Activated naive CD8-positive, alpha-beta T cell (primary cell): ENCODE measurements around the gene HSPD1.
"Not testable (repeated sequence)": the region's sequence is repeated elsewhere in the genome, so short reads cannot be mapped to it uniquely, and the experiment has no call there.

Source experiments
- H3K27ac Mint-ChIP-seq: one replicate; pipeline ENCODE4 v1.8.0; 2021; ENCODE audit warnings: mixed read lengths
- H3K27me3 Mint-ChIP-seq: one replicate; pipeline ENCODE4 v1.8.0; 2021; ENCODE audit warnings: mixed read lengths
- H3K36me3 Mint-ChIP-seq: one replicate; pipeline ENCODE4 v1.8.0; 2021; ENCODE audit warnings: mixed read lengths
- H3K4me1 Mint-ChIP-seq: one replicate; pipeline ENCODE4 v1.8.0; 2021; ENCODE audit warnings: low read depth, mixed read lengths
- H3K4me3 Mint-ChIP-seq: one replicate; pipeline ENCODE4 v1.8.0; 2021; ENCODE audit warnings: mild to moderate bottlenecking, mixed read lengths
- H3K9me3 Mint-ChIP-seq: one replicate; pipeline ENCODE4 v1.8.0; 2021; ENCODE audit warnings: low read depth, mixed read lengths

HSPD1 gene

DNA sequence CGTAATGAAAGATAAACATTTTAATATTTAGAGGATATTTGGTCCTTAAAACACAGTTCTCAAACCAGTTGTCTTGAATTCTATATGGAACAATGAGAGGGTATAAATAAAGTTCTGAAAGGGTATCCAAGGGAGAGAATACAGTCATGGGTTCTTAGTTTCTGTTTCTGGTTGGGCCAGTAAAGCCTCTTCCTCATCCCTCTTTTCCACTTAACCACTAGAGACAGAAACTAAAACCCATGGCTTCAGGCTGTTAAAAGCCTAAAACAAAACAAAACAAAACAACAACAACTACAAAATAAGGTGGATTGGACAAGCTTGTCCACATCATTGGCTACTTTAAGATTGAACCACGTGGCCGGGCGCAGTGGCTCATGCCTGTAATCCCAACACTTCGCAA is 27.5 kb downstream of the HSPD1 start:
- Mint-ChIP-seq H3K27me3 (no peaks in the 10 kb centered on the region), H3K36me3 (peaks cover 6% of the 10 kb centered on the region), H3K4me3 (no peak overlapping the region), H3K9me3 (no peaks in the 10 kb centered on the region), H3K27ac (no peak overlapping the region), H3K4me1 (peaks cover 3% of the 10 kb centered on the region)

DNA sequence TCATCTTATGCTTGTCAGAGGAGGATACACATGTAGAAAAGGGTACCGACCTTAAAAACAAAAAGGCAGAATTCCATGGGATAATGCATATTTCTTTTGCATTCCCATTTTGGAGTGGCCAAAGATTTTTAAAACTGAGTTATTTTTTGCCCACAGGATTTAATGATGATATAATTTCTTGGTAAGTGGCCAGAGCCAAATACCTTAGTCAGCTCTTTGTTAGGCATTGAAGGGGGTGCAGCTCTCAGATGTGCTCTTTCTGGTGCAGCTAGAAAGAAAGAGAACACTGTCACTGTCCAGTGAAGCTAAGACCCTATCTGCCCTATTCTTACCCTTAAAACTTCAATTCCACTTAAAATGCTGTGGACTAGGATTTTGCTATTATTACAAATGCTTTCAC is 35.5 kb downstream of the HSPD1 start:
- Mint-ChIP-seq H3K9me3 (no peaks in the 10 kb centered on the region), H3K4me3 (no peak overlapping the region), H3K27ac (peak overlapping the region; percentile 22), H3K36me3 (peaks cover 3% of the 10 kb centered on the region), H3K27me3 (no peaks in the 10 kb centered on the region), H3K4me1 (peaks cover 16% of the 10 kb centered on the region)

DNA sequence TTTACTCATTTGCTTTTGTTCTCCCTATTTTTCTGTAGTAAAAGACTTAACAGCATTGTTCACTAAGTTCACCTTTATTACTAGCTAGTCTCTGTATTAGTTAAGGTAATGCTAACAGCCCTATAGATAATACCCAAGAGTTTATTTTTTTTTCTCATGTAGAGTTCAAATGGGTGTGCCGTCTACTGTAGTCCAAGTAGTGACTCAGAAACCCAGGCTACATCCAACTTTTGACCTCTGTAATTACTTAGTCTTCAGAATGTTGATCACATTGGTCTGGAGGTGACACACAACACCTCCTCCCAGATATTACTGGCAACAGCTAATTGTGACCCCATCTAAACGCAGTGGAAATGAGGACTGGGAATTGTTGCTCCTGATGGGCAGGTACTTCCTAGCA is 38.6 kb downstream of the HSPD1 start:
- Mint-ChIP-seq H3K27me3 (no peaks in the 10 kb centered on the region), H3K9me3 (no peaks in the 10 kb centered on the region), H3K36me3 (peaks cover 2% of the 10 kb centered on the region), H3K27ac (no peak overlapping the region), H3K4me3 (no peak overlapping the region), H3K4me1 (peaks cover 31% of the 10 kb centered on the region)

DNA sequence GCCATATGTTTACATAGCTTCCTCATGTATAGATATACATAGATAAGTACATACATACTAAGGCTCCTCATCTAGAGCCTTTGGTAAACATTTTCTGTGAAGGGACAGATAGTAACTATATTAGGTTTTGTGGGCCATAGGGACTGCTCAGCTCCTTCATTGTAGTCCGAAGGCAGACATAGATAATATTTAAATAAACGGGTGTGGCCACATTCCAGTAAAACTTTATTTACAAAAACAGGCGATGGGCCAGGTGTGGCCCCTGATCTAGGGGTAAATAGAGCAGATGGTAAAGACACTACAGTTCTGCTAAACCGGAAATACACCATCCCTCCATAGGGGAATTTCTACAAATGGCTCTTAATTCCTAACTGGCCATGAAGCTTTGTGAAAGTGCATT is 39.0 kb downstream of the HSPD1 start:
- Mint-ChIP-seq H3K4me1 (peaks cover 33% of the 10 kb centered on the region), H3K27ac (no peak overlapping the region), H3K27me3 (no peaks in the 10 kb centered on the region), H3K9me3 (no peaks in the 10 kb centered on the region), H3K36me3 (peaks cover 2% of the 10 kb centered on the region), H3K4me3 (no peak overlapping the region)

DNA sequence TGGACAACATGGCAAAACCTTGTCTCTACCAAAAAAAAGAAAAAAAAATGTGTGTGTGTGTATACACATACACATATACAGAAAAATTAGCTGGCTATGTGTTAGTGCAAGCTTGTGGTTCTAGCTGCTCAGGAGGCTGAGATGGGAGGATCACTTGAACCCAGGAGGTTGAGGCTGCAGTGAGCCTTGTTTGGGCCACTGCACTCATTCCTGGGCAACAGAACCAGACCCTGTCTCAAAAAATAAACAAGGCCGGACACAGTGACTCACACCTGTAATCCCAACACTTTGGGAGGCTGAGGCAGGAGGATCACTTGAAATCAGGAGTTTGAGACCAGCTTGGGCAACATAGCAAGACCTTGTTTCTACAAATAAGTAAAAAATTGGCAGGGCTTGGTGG is 44.2 kb downstream of the HSPD1 start:
- no peaks in the 10 kb centered on the region for H3K9me3 Mint-ChIP-seq

DNA sequence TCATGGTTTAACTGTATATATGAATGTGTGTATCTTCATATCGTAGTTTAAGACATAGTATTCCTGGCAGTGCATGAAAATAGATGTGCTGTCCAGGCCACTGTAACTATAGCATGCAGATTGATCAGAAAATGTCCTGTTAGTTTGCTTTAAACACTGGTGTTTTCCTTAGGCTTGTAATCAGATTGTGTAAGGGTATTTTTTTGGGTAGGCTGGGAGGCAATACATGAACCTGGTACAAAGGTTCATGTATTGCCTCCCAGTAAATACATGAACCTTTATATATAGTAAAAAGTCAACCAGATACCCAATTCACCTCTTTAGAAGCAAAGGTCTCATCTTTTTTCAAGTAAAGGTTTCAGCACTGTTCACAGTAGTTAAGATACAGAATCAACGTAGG is 44.7 kb downstream of the HSPD1 start:
- no peaks in the 10 kb centered on the region for H3K27me3 Mint-ChIP-seq

More for the DNA sequence above, 44.2 kb downstream of the HSPD1 start:
- Mint-ChIP-seq H3K27me3 (no peaks in the 10 kb centered on the region), H3K4me1 (peaks cover 58% of the 10 kb centered on the region), H3K36me3 (peaks cover 4% of the 10 kb centered on the region), H3K4me3 (peak overlapping the region; percentile 70), H3K27ac (peak overlapping the region; percentile 73)

DNA sequence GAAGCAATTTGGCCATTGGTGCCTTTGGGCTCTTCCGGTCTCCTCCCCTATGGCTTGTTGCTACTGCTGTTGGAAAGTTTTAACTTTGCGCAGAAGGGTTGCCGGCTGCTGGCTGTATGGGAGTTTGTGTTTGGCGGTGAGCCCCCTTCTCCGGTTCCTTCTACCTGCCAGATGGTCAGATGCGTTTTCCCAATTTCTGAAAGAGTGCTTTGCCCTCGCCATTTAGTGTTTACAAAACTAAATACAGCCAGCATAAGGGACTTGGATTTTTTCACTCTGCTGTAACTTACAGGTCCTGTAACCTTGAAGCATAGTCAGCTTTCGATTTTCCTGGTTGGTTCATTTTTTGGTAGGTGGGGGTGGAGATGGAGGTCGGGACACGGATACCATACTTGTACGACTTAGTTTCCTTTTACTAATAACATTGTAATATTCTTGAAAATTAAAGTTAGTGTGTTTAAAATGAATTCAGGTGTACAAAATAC is 45.7 kb downstream of the HSPD1 start:
- H3K27ac Mint-ChIP-seq = peak overlapping the region; percentile 100
- H3K9me3 Mint-ChIP-seq = no peaks in the 10 kb centered on the region
- no peaks in the 10 kb centered on the region for H3K27me3 Mint-ChIP-seq
- peak overlapping the region; percentile 98 for H3K4me3 Mint-ChIP-seq
- H3K4me1 Mint-ChIP-seq = peaks cover 49% of the 10 kb centered on the region
- peaks cover 4% of the 10 kb centered on the region for H3K36me3 Mint-ChIP-seq

More for the DNA sequence above, 44.7 kb downstream of the HSPD1 start:
- peak overlapping the region; percentile 100 for H3K27ac Mint-ChIP-seq
- peaks cover 4% of the 10 kb centered on the region for H3K36me3 Mint-ChIP-seq
- no peaks in the 10 kb centered on the region for H3K9me3 Mint-ChIP-seq
- peak overlapping the region; percentile 98 for H3K4me3 Mint-ChIP-seq
- peaks cover 58% of the 10 kb centered on the region for H3K4me1 Mint-ChIP-seq

DNA sequence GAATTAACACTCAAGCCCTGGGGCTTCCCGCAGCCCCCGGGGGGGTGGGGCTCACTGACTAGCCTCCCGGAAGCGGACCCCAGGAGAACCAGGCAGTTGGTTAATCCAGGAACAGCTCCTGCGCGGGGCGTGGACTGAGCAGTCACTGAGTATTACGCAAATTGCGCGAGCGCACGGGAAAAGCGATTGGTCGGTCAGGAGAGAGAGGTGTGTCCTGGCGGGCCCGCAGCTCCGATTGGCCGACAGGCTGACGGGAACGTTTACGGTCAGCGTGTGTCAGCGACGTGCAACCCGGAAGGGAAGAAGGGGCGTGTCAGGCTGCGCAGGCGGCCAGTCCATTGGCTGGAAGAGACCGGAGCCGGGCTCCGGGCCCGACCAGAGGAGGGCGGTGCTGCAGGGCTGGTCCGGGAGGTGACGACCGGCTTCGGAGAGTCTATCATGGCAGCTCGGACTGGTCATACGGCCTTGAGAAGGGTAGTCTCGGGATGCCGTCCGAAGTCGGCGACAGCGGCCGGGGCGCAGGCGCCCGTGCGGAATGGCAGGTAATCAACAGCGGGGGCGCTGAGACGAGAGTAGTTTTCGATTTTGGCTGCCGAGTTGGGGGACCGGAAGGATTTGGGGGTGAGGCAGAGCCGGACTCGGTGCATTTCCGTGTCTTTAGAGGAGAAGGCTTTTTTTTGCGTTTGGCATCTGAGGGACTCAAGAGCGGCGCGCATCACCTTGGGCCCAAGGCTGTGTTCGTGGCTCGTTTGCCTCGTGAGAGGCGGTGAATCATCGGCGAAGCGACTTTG is 46.3 kb downstream of the HSPD1 start, which contains the start of gene COQ10B:
Gene COQ10B, plus strand, starts transcription at position 430 of the 791 bp plus-strand sequence. Its CDS starts 9 bp downstream, at position 439.
- Mint-ChIP-seq H3K9me3 (no peaks in the 10 kb centered on the region), H3K27ac (peak within 1 kb of the TSS; percentile 100), H3K4me3 (peak within 1 kb of the TSS; percentile 98), H3K36me3 (peaks cover 3% of the 10 kb centered on the region), H3K4me1 (peaks cover 45% of the 10 kb centered on the region), H3K27me3 (no peaks in the 10 kb centered on the region)

DNA sequence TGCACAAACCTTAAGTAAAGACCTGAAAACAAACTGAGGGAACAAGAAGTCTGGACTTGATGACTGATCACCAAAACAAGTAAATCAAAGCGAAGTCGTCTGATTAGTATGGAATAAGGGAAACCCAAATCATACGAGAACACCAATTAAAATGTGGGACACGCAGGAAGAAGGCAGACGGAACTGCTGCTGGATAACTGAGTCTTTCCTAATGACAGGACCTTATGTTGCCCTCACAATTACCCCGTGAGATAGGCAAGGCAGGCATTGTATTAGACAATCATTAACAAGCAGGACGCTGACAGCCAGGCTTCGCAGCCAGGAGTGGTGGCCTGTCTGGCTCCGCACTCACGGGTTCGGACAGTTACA is 46.9 kb downstream of the HSPD1 start:
- peaks cover 2% of the 10 kb centered on the region for H3K36me3 Mint-ChIP-seq
- H3K27me3 Mint-ChIP-seq = no peaks in the 10 kb centered on the region
- peak overlapping the region; percentile 98 for H3K4me3 Mint-ChIP-seq
- H3K4me1 Mint-ChIP-seq = peaks cover 40% of the 10 kb centered on the region
- peak overlapping the region; percentile 100 for H3K27ac Mint-ChIP-seq
- H3K9me3 Mint-ChIP-seq = no peaks in the 10 kb centered on the region

DNA sequence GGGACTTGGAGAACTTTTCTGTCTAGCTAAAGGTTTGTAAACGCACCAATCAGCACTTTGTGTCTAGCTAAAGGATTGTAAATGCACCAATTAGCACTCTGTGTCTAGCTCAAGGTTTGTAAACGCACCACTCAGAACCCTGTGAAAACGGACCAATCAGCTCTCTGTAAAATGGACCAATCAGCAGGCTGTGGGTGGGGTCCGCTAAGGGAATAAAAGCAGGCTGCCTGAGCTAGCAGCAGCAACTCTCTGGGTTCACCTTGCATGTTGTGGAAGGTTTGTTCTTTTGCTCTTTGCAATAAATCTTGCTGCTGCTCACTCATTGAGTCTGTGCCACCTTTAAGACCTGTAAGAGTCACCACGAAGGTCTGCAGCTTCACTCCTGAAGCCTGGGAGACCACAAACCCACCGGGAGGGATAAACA is 48.7 kb downstream of the HSPD1 start:
- H3K27ac Mint-ChIP-seq, H3K36me3 Mint-ChIP-seq, H3K27me3 Mint-ChIP-seq, H3K9me3 Mint-ChIP-seq: not testable (repeated sequence)
- Mint-ChIP-seq H3K4me3 (peak overlapping the region; percentile 44), H3K4me1 (peaks cover 30% of the 10 kb centered on the region)

DNA sequence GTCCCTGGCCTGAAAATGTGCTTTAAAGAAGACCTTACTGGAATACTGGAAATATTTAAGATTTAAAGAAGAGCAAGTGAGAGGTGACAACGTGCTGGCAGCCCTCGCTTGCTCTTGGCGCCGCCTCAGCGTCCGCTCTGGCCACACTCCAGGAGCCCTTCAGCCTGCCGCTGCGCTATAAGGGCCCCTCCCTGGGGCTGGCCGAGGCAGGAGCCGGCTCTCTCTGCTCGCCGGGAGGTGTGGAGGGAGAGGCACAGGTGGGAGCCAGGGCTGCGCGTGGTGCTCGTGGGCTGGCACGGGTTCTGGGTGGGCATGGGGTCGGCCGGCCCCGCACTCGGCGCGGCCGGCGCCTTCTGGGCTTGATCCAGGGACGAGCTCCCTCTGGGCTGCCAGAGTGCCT is 49.2 kb downstream of the HSPD1 start:
- Mint-ChIP-seq H3K4me3 (no peak overlapping the region), H3K9me3 (no peaks in the 10 kb centered on the region), H3K36me3 (peaks cover 2% of the 10 kb centered on the region), H3K27ac (no peak overlapping the region), H3K27me3 (no peaks in the 10 kb centered on the region), H3K4me1 (peaks cover 26% of the 10 kb centered on the region)

DNA sequence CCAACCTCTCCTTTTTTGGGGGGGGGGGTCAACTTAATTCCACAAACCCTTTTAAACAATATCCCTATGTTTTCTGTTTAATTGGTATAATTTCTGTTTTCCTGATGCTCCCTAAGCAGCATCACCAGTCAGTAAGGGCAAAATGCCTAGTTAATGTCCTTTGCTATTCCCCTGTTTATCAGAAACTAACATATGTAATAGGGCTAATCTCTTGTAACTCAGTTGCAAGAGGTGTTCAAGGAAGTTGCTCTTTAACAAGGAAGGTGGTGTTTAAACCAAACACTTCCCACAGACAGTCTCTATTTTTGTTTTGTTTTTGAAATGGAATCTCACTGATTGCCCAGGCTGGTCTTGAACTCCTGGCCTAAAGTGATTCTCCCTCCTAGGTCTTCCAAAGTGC is 52.8 kb downstream of the HSPD1 start:
- no peaks in the 10 kb centered on the region for H3K9me3 Mint-ChIP-seq
- H3K4me1 Mint-ChIP-seq = peaks cover 4% of the 10 kb centered on the region
- H3K27me3 Mint-ChIP-seq = no peaks in the 10 kb centered on the region
- no peak overlapping the region for H3K4me3 Mint-ChIP-seq
- H3K36me3 Mint-ChIP-seq = no peaks in the 10 kb centered on the region
- no peak overlapping the region for H3K27ac Mint-ChIP-seq

DNA sequence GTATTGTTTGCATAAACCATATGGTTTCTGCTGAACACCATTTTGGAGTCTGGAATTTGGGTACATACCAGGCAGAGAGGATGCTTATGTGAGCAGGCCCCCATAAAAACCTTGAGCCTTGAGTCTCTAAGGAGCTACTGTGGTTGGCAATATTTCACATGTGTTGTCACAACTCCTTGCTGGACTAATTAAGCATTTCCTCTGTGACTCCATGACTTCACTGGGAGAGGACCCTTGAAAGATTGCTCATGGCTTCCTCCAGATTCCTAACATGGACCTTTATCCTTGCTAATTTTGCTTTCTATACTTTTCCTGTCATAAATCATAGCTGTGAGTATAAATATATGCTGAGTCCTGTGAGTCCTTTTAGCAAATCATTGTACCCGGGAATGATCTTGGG is 53.9 kb downstream of the HSPD1 start:
- no peak overlapping the region for H3K4me3 Mint-ChIP-seq
- no peak overlapping the region for H3K27ac Mint-ChIP-seq
- no peaks in the 10 kb centered on the region for H3K9me3 Mint-ChIP-seq
- H3K27me3 Mint-ChIP-seq = no peaks in the 10 kb centered on the region
- H3K36me3 Mint-ChIP-seq = no peaks in the 10 kb centered on the region
- H3K4me1 Mint-ChIP-seq = no peaks in the 10 kb centered on the region

DNA sequence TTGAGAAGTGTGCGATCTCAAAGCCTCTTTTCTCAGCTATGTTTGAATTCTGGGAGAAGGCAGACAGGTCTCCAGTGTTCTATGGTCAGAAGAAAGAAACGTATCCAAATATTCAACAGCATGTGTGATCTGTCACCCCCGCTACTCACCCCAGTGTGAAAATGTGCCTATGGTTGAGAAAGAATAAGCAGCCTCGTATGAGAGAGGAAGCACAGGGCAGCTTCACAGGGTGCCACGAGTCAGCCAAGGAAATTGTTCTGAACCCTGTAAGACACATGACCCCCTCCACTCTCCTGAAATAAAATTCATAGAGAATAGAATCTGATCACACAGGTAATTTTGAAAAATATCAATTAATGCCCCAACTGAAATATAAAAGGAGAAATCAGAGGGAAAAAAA is 56.8 kb downstream of the HSPD1 start:
- no peaks in the 10 kb centered on the region for H3K27me3 Mint-ChIP-seq
- H3K9me3 Mint-ChIP-seq = no peaks in the 10 kb centered on the region
- H3K27ac Mint-ChIP-seq = no peak overlapping the region
- H3K36me3 Mint-ChIP-seq = no peaks in the 10 kb centered on the region
- H3K4me1 Mint-ChIP-seq = no peaks in the 10 kb centered on the region
- H3K4me3 Mint-ChIP-seq = no peak overlapping the region

DNA sequence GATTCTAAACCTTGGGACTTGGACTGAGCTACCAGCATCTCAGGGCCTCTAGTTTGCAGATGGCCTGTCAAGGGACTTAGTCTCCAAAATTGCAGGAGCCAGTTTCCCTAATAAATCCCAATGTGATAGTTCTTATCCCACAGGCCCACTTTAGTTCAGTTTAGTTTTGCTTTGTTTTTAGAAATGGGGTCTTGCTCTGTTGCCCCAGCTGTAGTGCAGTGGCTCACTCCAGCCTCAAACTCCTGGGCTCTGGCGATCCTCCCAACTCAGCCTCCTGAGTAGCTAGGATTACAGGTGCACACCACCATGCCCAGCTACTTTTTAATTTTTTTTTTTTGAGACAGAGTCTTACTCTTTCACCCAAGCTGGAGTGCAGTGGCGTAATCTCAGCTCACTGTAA is 62.3 kb downstream of the HSPD1 start:
- Mint-ChIP-seq H3K27me3 (no peaks in the 10 kb centered on the region), H3K9me3 (no peaks in the 10 kb centered on the region), H3K4me1 (peaks cover 25% of the 10 kb centered on the region), H3K4me3 (peak overlapping the region; percentile 30), H3K36me3 (no peaks in the 10 kb centered on the region), H3K27ac (no peak overlapping the region)
